Smooth muscle cell (in vitro differentiated cells): Measurements from ENCODE around the gene NR6A1. TPM values are rescaled to one million over a fixed set of nuclear protein-coding genes. Genes with fewer than 3 reads are reported as not detected.

Experiments used
- DNase-seq: peaks from one replicate; lab custom pipeline; 2025; ENCODE audit not compliant: unreplicated experiment; lab: John Stamatoyannopoulos, UW
- H2AFZ ChIP-seq: fragments of 200-600 bp; sonication (generic); 2 replicates; pipeline ENCODE4 v1.6.0; 2016; ENCODE audit warnings: antibody characterized with exemption, low read depth, mild to moderate bottlenecking
- H3F3A ChIP-seq: fragments of 200-600 bp; sonication (generic); 2 replicates; pipeline ENCODE4 v1.6.0; 2017; ENCODE audit warnings: antibody characterized with exemption, low read depth
- H3K27ac ChIP-seq: fragments of 200-600 bp; sonication (generic); 2 replicates; pipeline ENCODE4 v1.5.1; 2016; ENCODE audit warnings: low read depth, mild to moderate bottlenecking
- H3K27me3 ChIP-seq: fragments of 200-600 bp; sonication (generic); 2 replicates; pipeline ENCODE4 v1.6.1; 2016; ENCODE audit warnings: low read depth, mild to moderate bottlenecking
- H3K36me3 ChIP-seq: fragments of 200-600 bp; sonication (generic); 2 replicates; pipeline ENCODE4 v1.5.1; 2016; ENCODE audit warnings: low read depth
- H3K4me1 ChIP-seq: fragments of 200-600 bp; sonication (generic); 2 replicates; pipeline ENCODE4 v1.5.1; 2016; ENCODE audit warnings: low read depth
- H3K4me2 ChIP-seq: fragments of 200-600 bp; sonication (generic); 2 replicates; pipeline ENCODE4 v1.6.0; 2016; ENCODE audit warnings: mild to moderate bottlenecking
- H3K4me3 ChIP-seq: fragments of 200-600 bp; sonication (generic); 2 replicates; pipeline ENCODE4 v1.5.1; 2016; ENCODE audit warnings: mild to moderate bottlenecking
- H3K79me2 ChIP-seq: fragments of 200-600 bp; sonication (generic); 2 replicates; pipeline ENCODE4 v1.6.0; 2016; ENCODE audit warnings: low read depth, mild to moderate bottlenecking
- H3K9ac ChIP-seq: fragments of 200-600 bp; sonication (generic); 2 replicates; pipeline ENCODE4 v1.6.0; 2016; ENCODE audit warnings: low read depth
- H3K9me3 ChIP-seq: fragments of 200-600 bp; sonication (generic); replicated peaks from 2 replicates; pipeline ENCODE4 v1.5.1; 2016; ENCODE audit warnings: low read depth
- H4K20me1 ChIP-seq: fragments of 200-600 bp; sonication (generic); 2 replicates; pipeline ENCODE4 v1.6.0; 2016; ENCODE audit warnings: low read depth
- CTCF ChIP-seq: fragments of 200-600 bp; sonication (generic); IDR thresholded peaks from 2 replicates; pipeline ENCODE4 v1.5.1; 2017; ENCODE audit warnings: borderline replicate concordance, mild to moderate bottlenecking, antibody characterized with exemption; ENCODE audit not compliant: insufficient read depth, poor library complexity, severe bottlenecking
- WGBS: methylation state at CpG from one replicate; pipeline ENCODE4 v1.1.7; 2016; ENCODE audit warnings: low lambda C conversion rate; 5-methylcytosine and 5-hydroxymethylcytosine counted together
- polyA plus RNA-seq: library from polyadenylated mRNA; unstranded; fragments of >200 nt; fragmentation: Nextera tagmentation; extraction: Ambion mirVana; gene quantifications from 2 replicates; pipeline ENCODE4 v1.2.1, GENCODE V29; 2016
- total RNA-seq: library from RNA; depleted of rRNA; stranded (reverse); fragments of >200 nt; gene quantifications from 2 replicates; pipeline ENCODE4 v1.2.3, GENCODE V29; 2014

Gene NR6A1
- total and polyA plus RNA-seq, 2 experiments from 2014 or later: 0.17 to 0.31 TPM

GRCh38 chr9:124663046-124663961, 107.8 kb downstream of the NR6A1 start:
- peaks cover 12% of the 10 kb centered on the region for H3F3A ChIP-seq
- no peaks in the 10 kb centered on the region for H3K9me3 ChIP-seq
- no peak overlapping the region for H2AFZ ChIP-seq
- H3K36me3 ChIP-seq: no peaks in the 10 kb centered on the region
- DNase-seq: no peak
- H3K27me3 ChIP-seq: no peaks in the 10 kb centered on the region
- peak overlapping the region; percentile 96 for H3K27ac ChIP-seq
- H3K4me2 ChIP-seq: peak overlapping the region; percentile 95
- WGBS: 50% methylated on average over 6 of the region's 6 CpGs
- H3K4me1 ChIP-seq: peaks cover 22% of the 10 kb centered on the region
- TF ChIP-seq CTCF: no peak
- H4K20me1 ChIP-seq: peaks cover 6% of the 10 kb centered on the region
- H3K9ac ChIP-seq: peak overlapping the region; percentile 14
- no peak overlapping the region for H3K4me3 ChIP-seq
- H3K79me2 ChIP-seq: peaks cover 73% of the 10 kb centered on the region

- H3K4me1 ChIP-seq: peaks cover 22% of the 10 kb centered on the region
- peaks cover 2% of the 10 kb centered on the region for H4K20me1 ChIP-seq
- H3F3A ChIP-seq: peaks cover 16% of the 10 kb centered on the region
- peak overlapping the region; percentile 95 for H3K4me2 ChIP-seq
- H3K9ac ChIP-seq: peak overlapping the region; percentile 14
- H3K27ac ChIP-seq: peak overlapping the region; percentile 2
- H3K27me3 ChIP-seq: no peaks in the 10 kb centered on the region
- WGBS: 87% methylated on average over 2 of the region's 2 CpGs
- H3K4me3 ChIP-seq: no peak overlapping the region
- H3K36me3 ChIP-seq: no peaks in the 10 kb centered on the region
- no peaks in the 10 kb centered on the region for H3K9me3 ChIP-seq
- DNase-seq: no peak
- no peak for TF ChIP-seq CTCF
- peaks cover 66% of the 10 kb centered on the region for H3K79me2 ChIP-seq
- H2AFZ ChIP-seq: no peak overlapping the region
These were observed 108.5 kb downstream of the NR6A1 start for GRCh38 chr9:124662561-124662960.

- Histone ChIP-seq H3K4me3 (peak overlapping the region; percentile 62), H3K4me1 (peaks cover 22% of the 10 kb centered on the region), H2AFZ (no peak overlapping the region), H3K79me2 (peaks cover 54% of the 10 kb centered on the region), H3K9ac (peak overlapping the region; percentile 96), H3K27ac (peak overlapping the region; percentile 99), H3K9me3 (no peaks in the 10 kb centered on the region), H4K20me1 (no peaks in the 10 kb centered on the region), H3K4me2 (peak overlapping the region; percentile 95), H3K36me3 (no peaks in the 10 kb centered on the region), H3K27me3 (no peaks in the 10 kb centered on the region), H3F3A (peaks cover 21% of the 10 kb centered on the region)
- 60% methylated on average over 4 of the region's 4 CpGs for WGBS
- DNase-seq: no peak
- TF ChIP-seq CTCF: no peak
These were observed 109.8 kb downstream of the NR6A1 start for GRCh38 chr9:124661271-124661670.
